Measurements from ENCODE around the gene MLLT10.

Gene MLLT10

DNA sequence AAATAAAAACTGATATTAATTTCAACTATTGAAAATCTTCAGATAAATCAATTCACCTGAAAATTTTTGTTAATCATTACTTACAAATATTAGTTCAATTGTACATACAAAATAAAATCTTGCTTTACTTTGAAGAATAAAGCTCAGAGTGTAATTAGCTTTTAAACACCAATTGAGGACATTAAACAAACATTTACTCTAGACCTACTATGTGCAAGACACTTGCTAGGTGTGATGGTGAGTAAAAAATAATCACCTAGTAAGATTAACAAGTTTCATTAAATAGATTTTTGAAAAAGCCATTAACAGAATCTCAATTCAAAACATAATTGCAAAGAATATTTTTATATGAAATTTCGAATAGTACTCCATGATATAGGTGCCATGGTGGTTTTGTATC is 3.9 kb upstream of the MLLT10 start:
- Histone ChIP-seq H3K36me3 (ENCODE audit: insufficient read depth, low read length) (peaks cover under 1% of the 10 kb centered on the region; the same call in 1 of the 2 replicates), H3K4me1 (ENCODE audit: insufficient read depth, low read length) (peaks cover 23% of the 10 kb centered on the region), H3K9ac (ENCODE audit: low read depth, low read length) (no peak overlapping the region), H3K79me2 (ENCODE audit: insufficient read depth, low read length) (peaks cover 7% of the 10 kb centered on the region), H2AFZ (ENCODE audit: low read depth, low read length) (no peak overlapping the region), H3K4me3 (ENCODE audit: low read depth in 1 of 2, low read length in 2 of 2) (no peak overlapping the region), H3K9me3 (ENCODE audit: insufficient read depth, low read length, severe bottlenecking) (no peaks in the 10 kb centered on the region), H3K27ac (ENCODE audit: low read length) (no peak overlapping the region), H3K27me3 (ENCODE audit: insufficient read depth, low read length, poor library complexity) (peaks cover 7% of the 10 kb centered on the region), H3K4me2 (ENCODE audit: insufficient read depth, low read length) (no peak overlapping the region), H4K20me1 (ENCODE audit: insufficient read depth, low read length) (peaks cover 2% of the 10 kb centered on the region; the same call in 1 of the 2 replicates)
- no peak for DNase-seq
- ATAC-seq (ENCODE audit: insufficient read depth, low read depth) = no peak
- TF ChIP-seq EZH2 (IDR thresholded peaks at IDR 0.05; ENCODE audit: borderline replicate concordance, low read depth, low read length, severe bottlenecking) = no peak
- TF ChIP-seq, protein P1, sequence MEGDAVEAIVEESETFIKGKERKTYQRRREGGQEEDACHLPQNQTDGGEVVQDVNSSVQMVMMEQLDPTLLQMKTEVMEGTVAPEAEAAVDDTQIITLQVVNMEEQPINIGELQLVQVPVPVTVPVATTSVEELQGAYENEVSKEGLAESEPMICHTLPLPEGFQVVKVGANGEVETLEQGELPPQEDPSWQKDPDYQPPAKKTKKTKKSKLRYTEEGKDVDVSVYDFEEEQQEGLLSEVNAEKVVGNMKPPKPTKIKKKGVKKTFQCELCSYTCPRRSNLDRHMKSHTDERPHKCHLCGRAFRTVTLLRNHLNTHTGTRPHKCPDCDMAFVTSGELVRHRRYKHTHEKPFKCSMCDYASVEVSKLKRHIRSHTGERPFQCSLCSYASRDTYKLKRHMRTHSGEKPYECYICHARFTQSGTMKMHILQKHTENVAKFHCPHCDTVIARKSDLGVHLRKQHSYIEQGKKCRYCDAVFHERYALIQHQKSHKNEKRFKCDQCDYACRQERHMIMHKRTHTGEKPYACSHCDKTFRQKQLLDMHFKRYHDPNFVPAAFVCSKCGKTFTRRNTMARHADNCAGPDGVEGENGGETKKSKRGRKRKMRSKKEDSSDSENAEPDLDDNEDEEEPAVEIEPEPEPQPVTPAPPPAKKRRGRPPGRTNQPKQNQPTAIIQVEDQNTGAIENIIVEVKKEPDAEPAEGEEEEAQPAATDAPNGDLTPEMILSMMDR (IDR thresholded peaks at IDR 0.05; ENCODE audit: borderline replicate concordance, extremely low read depth, low read length, poor library complexity, severe bottlenecking) = no peak

DNA sequence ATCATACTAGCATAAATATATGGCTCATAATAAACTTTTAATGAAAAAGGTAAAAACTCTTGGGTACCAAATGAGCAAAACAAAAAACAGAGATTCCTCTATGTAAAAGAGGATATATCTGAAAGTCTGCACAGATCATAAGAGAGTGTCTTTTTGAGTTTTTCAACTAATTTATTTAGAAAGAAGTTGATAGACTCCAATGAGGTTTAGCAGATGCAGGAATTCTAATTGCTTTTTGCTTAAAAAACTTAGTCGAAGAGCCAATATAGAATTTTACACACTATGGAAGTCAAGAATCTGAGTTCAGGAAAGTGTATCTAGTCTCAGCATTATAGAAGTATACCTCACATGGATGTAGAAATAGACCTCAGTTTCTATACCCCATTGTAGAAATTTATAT is 3.4 kb upstream of the MLLT10 start:
- Histone ChIP-seq H3K9ac (ENCODE audit: low read depth, low read length) (no peak overlapping the region), H3K27me3 (ENCODE audit: insufficient read depth, low read length, poor library complexity) (peaks cover 7% of the 10 kb centered on the region), H3K27ac (ENCODE audit: low read length) (no peak overlapping the region), H3K9me3 (ENCODE audit: insufficient read depth, low read length, severe bottlenecking) (no peaks in the 10 kb centered on the region), H4K20me1 (ENCODE audit: insufficient read depth, low read length) (peaks cover 6% of the 10 kb centered on the region), H3K36me3 (ENCODE audit: insufficient read depth, low read length) (peaks cover 5% of the 10 kb centered on the region; the same call in 1 of the 2 replicates), H3K4me1 (ENCODE audit: insufficient read depth, low read length) (peaks cover 23% of the 10 kb centered on the region), H3K79me2 (ENCODE audit: insufficient read depth, low read length) (peaks cover 11% of the 10 kb centered on the region), H3K4me3 (ENCODE audit: low read depth in 1 of 2, low read length in 2 of 2) (no peak overlapping the region), H2AFZ (ENCODE audit: low read depth, low read length) (no peak overlapping the region), H3K4me2 (ENCODE audit: insufficient read depth, low read length) (no peak overlapping the region)
- no peak for ATAC-seq (ENCODE audit: insufficient read depth, low read depth)
- no peak for TF ChIP-seq EZH2 (IDR thresholded peaks at IDR 0.05; ENCODE audit: borderline replicate concordance, low read depth, low read length, severe bottlenecking)
- TF ChIP-seq, protein P1 (IDR thresholded peaks at IDR 0.05; ENCODE audit: borderline replicate concordance, extremely low read depth, low read length, poor library complexity, severe bottlenecking) = no peak
- DNase-seq = no peak

DNA sequence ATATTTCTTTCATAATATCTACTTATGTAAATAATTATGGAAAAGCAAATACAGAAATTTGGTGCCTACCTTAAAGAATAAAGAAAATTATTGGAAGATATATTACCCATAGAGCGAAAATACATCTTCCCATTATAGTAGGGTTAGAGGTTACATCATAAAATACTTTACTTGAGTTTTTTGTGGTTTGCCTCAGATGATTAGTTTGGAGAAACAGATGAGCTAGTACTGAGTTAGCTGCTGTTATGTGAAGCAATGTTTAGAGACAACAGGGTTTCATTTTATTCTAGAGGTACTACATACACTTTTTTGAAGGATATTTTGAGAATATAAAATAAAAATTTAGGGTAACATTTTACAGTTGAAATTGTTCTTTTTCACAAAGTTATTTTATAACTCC is 2.9 kb upstream of the MLLT10 start:
- Histone ChIP-seq H2AFZ (ENCODE audit: low read depth, low read length) (no peak overlapping the region), H3K9ac (ENCODE audit: low read depth, low read length) (no peak overlapping the region), H3K4me2 (ENCODE audit: insufficient read depth, low read length) (no peak overlapping the region), H3K27ac (ENCODE audit: low read length) (no peak overlapping the region), H3K4me3 (ENCODE audit: low read depth in 1 of 2, low read length in 2 of 2) (no peak overlapping the region), H3K9me3 (ENCODE audit: insufficient read depth, low read length, severe bottlenecking) (no peaks in the 10 kb centered on the region), H3K79me2 (ENCODE audit: insufficient read depth, low read length) (peaks cover 17% of the 10 kb centered on the region), H4K20me1 (ENCODE audit: insufficient read depth, low read length) (peaks cover 12% of the 10 kb centered on the region), H3K27me3 (ENCODE audit: insufficient read depth, low read length, poor library complexity) (peaks cover 7% of the 10 kb centered on the region), H3K36me3 (ENCODE audit: insufficient read depth, low read length) (peaks cover 9% of the 10 kb centered on the region; the same call in 1 of the 2 replicates), H3K4me1 (ENCODE audit: insufficient read depth, low read length) (peaks cover 28% of the 10 kb centered on the region)
- ATAC-seq (ENCODE audit: insufficient read depth, low read depth) = no peak
- no peak for TF ChIP-seq EZH2 (IDR thresholded peaks at IDR 0.05; ENCODE audit: borderline replicate concordance, low read depth, low read length, severe bottlenecking)
- TF ChIP-seq, protein P1 (IDR thresholded peaks at IDR 0.05; ENCODE audit: borderline replicate concordance, extremely low read depth, low read length, poor library complexity, severe bottlenecking) = no peak
- no peak for DNase-seq

All from DND-41 (cell line).